GM23338 (cell line): Measurements from ENCODE around the gene RAB15. TPM values are rescaled to one million over a fixed set of nuclear protein-coding genes. Genes with fewer than 3 reads are reported as not detected.

ENCODE experiments used
- ATAC-seq: fragments of 200-7000 bp; cut with Tn5 transposase; 3 replicates; pipeline ENCODE4 v1.9.1; 2020
- DNase-seq: peaks from one replicate; pipeline ENCODE4 v3.0.0-alpha.2; 2015; ENCODE audit warnings: low spot score
- H2AFZ ChIP-seq: fragments of 200-600 bp; sonication (generic); 2 replicates; pipeline ENCODE4 v1.8.0; 2016; ENCODE audit warnings: antibody characterized with exemption, mild to moderate bottlenecking, moderate library complexity
- H3F3A ChIP-seq: fragments of 200-600 bp; sonication (generic); replicated peaks from 2 replicates; pipeline ENCODE4 v1.8.0; 2017; ENCODE audit warnings: antibody characterized with exemption, mixed run types, low read depth
- H3K27ac ChIP-seq: fragments of 200-600 bp; sonication (generic); 2 replicates; pipeline ENCODE4 v1.6.1; 2016; ENCODE audit warnings: low read depth
- H3K27me3 ChIP-seq: fragments of 200-600 bp; sonication (generic); 2 replicates; pipeline ENCODE4 v1.8.0; 2016; ENCODE audit warnings: mild to moderate bottlenecking, mixed run types, moderate library complexity; ENCODE audit not compliant: insufficient read depth
- H3K36me3 ChIP-seq: fragments of 200-600 bp; sonication (generic); 2 replicates; pipeline ENCODE4 v1.8.0; 2016; ENCODE audit warnings: mild to moderate bottlenecking; ENCODE audit not compliant: insufficient read depth
- H3K4me1 ChIP-seq: fragments of 200-600 bp; sonication (generic); 2 replicates; pipeline ENCODE4 v1.8.0; 2016; ENCODE audit warnings: mild to moderate bottlenecking, moderate library complexity; ENCODE audit not compliant: insufficient read depth
- H3K4me2 ChIP-seq: fragments of 200-600 bp; sonication (generic); 2 replicates; pipeline ENCODE4 v1.7.1; 2017; ENCODE audit warnings: mixed run types
- H3K4me3 ChIP-seq: fragments of 200-600 bp; sonication (generic); 2 replicates; pipeline ENCODE4 v1.6.1; 2016; ENCODE audit warnings: mixed run types
- H3K79me2 ChIP-seq: fragments of 200-600 bp; sonication (generic); replicated peaks from 2 replicates; pipeline ENCODE4 v1.8.0; 2017; ENCODE audit warnings: mild to moderate bottlenecking; ENCODE audit not compliant: insufficient read depth
- H3K9me2 ChIP-seq: fragments of 200-600 bp; sonication (generic); 2 replicates; pipeline ENCODE4 v1.8.0; 2017; ENCODE audit not compliant: insufficient read depth
- H4K20me1 ChIP-seq: fragments of 200-600 bp; sonication (generic); replicated peaks from 2 replicates; pipeline ENCODE4 v1.8.0; 2017; ENCODE audit warnings: mild to moderate bottlenecking; ENCODE audit not compliant: insufficient read depth
- H3K27ac Mint-ChIP-seq: 2 replicates; pipeline ENCODE4 v1.8.0; 2020; ENCODE audit warnings: inconsistent platforms, mild to moderate bottlenecking, moderate library complexity, mixed read lengths
- H3K27me3 Mint-ChIP-seq: 3 replicates; pipeline ENCODE4 v1.8.0; 2022; ENCODE audit warnings: low read depth, mild to moderate bottlenecking, moderate library complexity, mixed read lengths, inconsistent platforms; ENCODE audit not compliant: insufficient read depth, poor library complexity
- H3K36me3 Mint-ChIP-seq: 3 replicates; pipeline ENCODE4 v1.8.0; 2021; ENCODE audit warnings: low read depth, mild to moderate bottlenecking, inconsistent platforms, moderate library complexity, mixed read lengths
- H3K4me1 Mint-ChIP-seq: 3 replicates; pipeline ENCODE4 v1.8.0; 2020; ENCODE audit warnings: mild to moderate bottlenecking, inconsistent platforms, mixed read lengths
- H3K4me3 Mint-ChIP-seq: 3 replicates; pipeline ENCODE4 v1.8.0; 2021; ENCODE audit warnings: moderate library complexity, mild to moderate bottlenecking, inconsistent platforms, mixed read lengths
- H3K9me3 Mint-ChIP-seq: 3 replicates; pipeline ENCODE4 v1.8.0; 2020; ENCODE audit warnings: moderate library complexity, mild to moderate bottlenecking, inconsistent platforms, mixed read lengths
- CREB1 ChIP-seq: fragments of 250-450 bp; sonication (Bioruptor Pico); IDR thresholded peaks from 2 replicates; pipeline ENCODE4 v1.5.0; 2020; ENCODE audit warnings: low read depth, mild to moderate bottlenecking, moderate library complexity
- CTCF ChIP-seq, 2 experiments: fragments of 200-600 bp in 1 of 2; sonication (generic) in 1 of 2; conservative IDR thresholded peaks; 2 replicates each; pipeline versions ENCODE4 v1.5.1 to v1.6.1; 2016 to 2017; ENCODE audit warnings: antibody characterized with exemption in 2 of 2, low read depth in 2 of 2, mild to moderate bottlenecking in 2 of 2, moderate library complexity in 1 of 2
- ETS1 ChIP-seq: IDR thresholded peaks from 2 replicates; pipeline ENCODE4 v1.6.1; 2016; ENCODE audit warnings: antibody characterized with exemption
- EZH2 ChIP-seq: fragments of 200-600 bp; sonication (generic); IDR thresholded peaks from one replicate; pipeline ENCODE4 v1.8.0; 2017; ENCODE audit warnings: antibody characterized with exemption, mild to moderate bottlenecking, low read depth; ENCODE audit not compliant: unreplicated experiment
- EZH2phosphoT487 ChIP-seq: fragments of 200-600 bp; sonication (generic); IDR thresholded peaks from one replicate; pipeline ENCODE4 v1.8.1; 2018; ENCODE audit warnings: antibody characterized with exemption; ENCODE audit not compliant: unreplicated experiment
- JUNB ChIP-seq: IDR thresholded peaks from one replicate; pipeline ENCODE4 v1.6.1; 2016; ENCODE audit warnings: antibody characterized with exemption; ENCODE audit not compliant: unreplicated experiment
- NANOG ChIP-seq: IDR thresholded peaks from 2 replicates; pipeline ENCODE4 v1.6.1; 2016; ENCODE audit warnings: antibody characterized with exemption, borderline replicate concordance
- POLR2AphosphoS5 ChIP-seq: IDR thresholded peaks from 2 replicates; pipeline ENCODE4 v1.6.1; 2016; ENCODE audit warnings: antibody characterized with exemption, low read depth
- REST ChIP-seq: IDR thresholded peaks from one replicate; pipeline ENCODE4 v1.6.1; 2018; ENCODE audit warnings: antibody characterized with exemption; ENCODE audit not compliant: unreplicated experiment
- STAT1 ChIP-seq: IDR thresholded peaks from one replicate; pipeline ENCODE4 v1.6.1; 2016; ENCODE audit warnings: antibody characterized with exemption; ENCODE audit not compliant: unreplicated experiment
- ZNF114 ChIP-seq: fragments of 250-450 bp; sonication (Bioruptor Pico); IDR thresholded peaks from 2 replicates; pipeline ENCODE4 v1.5.0; 2020; ENCODE audit warnings: mild to moderate bottlenecking, moderate library complexity
- ZNF331 ChIP-seq: fragments of 250-450 bp; sonication (Bioruptor Pico); IDR thresholded peaks from 2 replicates; pipeline ENCODE4 v1.5.0; 2020; ENCODE audit warnings: low read depth, mild to moderate bottlenecking, moderate library complexity
- ZNF462 ChIP-seq: fragments of 250-450 bp; sonication (Bioruptor Pico); IDR thresholded peaks from 2 replicates; pipeline ENCODE4 v1.5.0; 2020; ENCODE audit warnings: mild to moderate bottlenecking, moderate library complexity
- polyA plus RNA-seq: library from polyadenylated mRNA; unstranded; fragments of >200 nt; fragmentation: Nextera tagmentation; extraction: Ambion mirVana; gene quantifications from 2 replicates; pipeline ENCODE4 v1.2.1, GENCODE V29; 2016
- total RNA-seq: library from RNA; depleted of rRNA; stranded (reverse); fragments of >200 nt; shearing (Covaris generic); gene quantifications from 2 replicates; pipeline ENCODE4 v1.2.3, GENCODE V29; 2014

RAB15 gene
- total and polyA plus RNA-seq, 2 experiments from 2014 or later, result 17.4 to 43.3 TPM

GRCh38 chr14:64935508-64935907 lies 36.6 kb downstream of the RAB15 start:
- Histone ChIP-seq H3K36me3 (peaks cover 19% of the 10 kb centered on the region), H3K4me2 (no peak overlapping the region), H3K27me3 (no peaks in the 10 kb centered on the region), H3K79me2 (no peaks in the 10 kb centered on the region), H3K27ac (no peak overlapping the region), H3K9me2 (no peaks in the 10 kb centered on the region), H3F3A (no peaks in the 10 kb centered on the region), H3K4me3 (no peak overlapping the region), H4K20me1 (peaks cover 4% of the 10 kb centered on the region; the same call in 1 of the 2 replicates), H2AFZ (no peak overlapping the region), H3K4me1 (no peaks in the 10 kb centered on the region)
- Mint-ChIP-seq H3K4me3 (no peak overlapping the region), H3K9me3 (no peaks in the 10 kb centered on the region), H3K27me3 (peaks cover 3% of the 10 kb centered on the region), H3K4me1 (no peaks in the 10 kb centered on the region), H3K36me3 (peaks cover 9% of the 10 kb centered on the region; the same call in 2 of the 3 replicates), H3K27ac (no peak overlapping the region)
- no peak for ATAC-seq
- TF ChIP-seq ZNF462 (CRISPR knock-in tag), result no peak
- no peak for TF ChIP-seq ZNF331 (CRISPR knock-in tag)
- no peak for TF ChIP-seq CTCF (conservative IDR thresholded peaks at IDR 0.05; ENCODE audit: low read depth in 2 of 2)
- no peak for TF ChIP-seq REST
- TF ChIP-seq EZH2, result no peak
- no peak for TF ChIP-seq CREB1 (CRISPR knock-in tag)
- TF ChIP-seq STAT1, result no peak
- TF ChIP-seq EZH2phosphoT487, result no peak
- TF ChIP-seq ZNF114 (CRISPR knock-in tag), result no peak
- TF ChIP-seq POLR2AphosphoS5, result no peak
- no peak for TF ChIP-seq NANOG
- no peak for TF ChIP-seq ETS1
- no peak for TF ChIP-seq JUNB
- DNase-seq, result no peak
